ENCODE measurements around the gene CEP112.

CEP112 gene

DNA sequence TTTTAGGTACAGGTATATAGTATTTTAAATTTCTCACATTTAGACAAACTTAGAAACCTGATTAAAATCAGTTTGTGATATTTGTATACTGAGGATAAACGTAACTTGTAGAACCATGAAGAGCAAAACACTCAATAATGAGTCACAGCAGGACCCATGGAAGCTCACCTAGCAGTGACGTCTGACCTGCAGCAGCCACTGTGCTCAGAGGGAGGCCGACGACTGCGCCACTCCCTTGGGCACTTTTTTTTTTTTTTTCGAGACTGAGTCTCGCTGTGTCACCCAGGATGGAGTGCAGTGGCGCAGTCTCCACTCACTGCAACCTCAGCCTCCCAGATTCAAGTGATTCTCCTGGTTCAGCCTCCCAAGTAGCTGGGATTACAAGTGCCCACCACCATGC lies 524.3 kb downstream of the CEP112 start:
- TF ChIP-seq CTCF (IDR thresholded peaks at IDR 0.05) = no peak
- no peak for TF ChIP-seq ZFX (IDR thresholded peaks at IDR 0.05; ENCODE audit: borderline replicate concordance)
- H3K27ac ChIP-seq = no peak overlapping the region

DNA sequence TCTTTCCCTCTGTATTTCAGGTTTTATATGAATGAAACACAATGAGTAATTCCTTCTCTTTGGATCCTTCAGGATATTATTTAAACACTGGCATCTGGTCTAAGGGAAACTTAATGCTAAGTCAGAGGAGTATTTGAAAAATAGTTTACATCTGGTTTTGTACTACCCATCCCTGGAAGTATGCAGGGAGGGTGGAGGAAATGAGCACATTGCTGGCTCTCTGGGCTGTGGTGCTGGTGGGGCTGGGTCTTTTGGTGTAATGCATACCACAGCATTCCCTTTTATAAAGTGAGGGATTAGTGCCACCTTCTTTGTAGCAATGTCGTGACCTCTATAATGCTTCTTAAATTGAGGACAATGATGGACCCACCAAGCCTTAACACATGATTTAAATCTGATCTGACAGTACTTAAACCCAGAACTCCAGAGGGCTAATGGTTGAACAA lies 525.0 kb downstream of the CEP112 start:
- H3K27ac ChIP-seq = no peak overlapping the region
- no peak for TF ChIP-seq ZFX (IDR thresholded peaks at IDR 0.05; ENCODE audit: borderline replicate concordance)
- no peak for TF ChIP-seq CTCF (IDR thresholded peaks at IDR 0.05)

- H3K27ac ChIP-seq = no peak overlapping the region
- TF ChIP-seq CTCF (IDR thresholded peaks at IDR 0.05) (no peak), ZFX (IDR thresholded peaks at IDR 0.05; ENCODE audit: borderline replicate concordance) (no peak)
Measured at GRCh38 chr17:65665966-65666365, 526.0 kb downstream of the CEP112 start.

DNA sequence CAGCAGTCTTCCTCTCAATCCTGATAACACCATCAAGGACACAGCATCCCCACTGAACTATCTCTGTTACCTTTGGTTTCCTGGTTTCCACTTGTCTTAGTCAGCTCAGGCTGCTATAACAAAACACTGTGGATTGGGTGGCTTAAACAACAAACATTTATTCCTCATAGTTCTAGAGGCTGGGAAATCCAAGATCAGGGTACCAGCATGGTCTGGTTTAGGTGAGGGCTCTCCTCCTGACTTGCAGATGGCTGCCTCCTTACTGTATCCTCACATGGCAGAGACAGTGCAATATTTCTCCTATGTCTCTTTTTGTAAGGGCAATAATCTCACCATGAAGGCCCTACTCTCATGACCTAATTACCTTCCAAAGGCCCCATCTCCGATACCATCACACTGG lies 527.2 kb downstream of the CEP112 start:
- no peak for TF ChIP-seq CTCF (IDR thresholded peaks at IDR 0.05)
- TF ChIP-seq ZFX (IDR thresholded peaks at IDR 0.05; ENCODE audit: borderline replicate concordance) = no peak
- no peak overlapping the region for H3K27ac ChIP-seq

- no peak overlapping the region for H3K27ac ChIP-seq
- TF ChIP-seq ZFX (IDR thresholded peaks at IDR 0.05; ENCODE audit: borderline replicate concordance) (no peak), CTCF (IDR thresholded peaks at IDR 0.05) (no peak)
Measured at GRCh38 chr17:65664266-65664665, 527.7 kb downstream of the CEP112 start.

DNA sequence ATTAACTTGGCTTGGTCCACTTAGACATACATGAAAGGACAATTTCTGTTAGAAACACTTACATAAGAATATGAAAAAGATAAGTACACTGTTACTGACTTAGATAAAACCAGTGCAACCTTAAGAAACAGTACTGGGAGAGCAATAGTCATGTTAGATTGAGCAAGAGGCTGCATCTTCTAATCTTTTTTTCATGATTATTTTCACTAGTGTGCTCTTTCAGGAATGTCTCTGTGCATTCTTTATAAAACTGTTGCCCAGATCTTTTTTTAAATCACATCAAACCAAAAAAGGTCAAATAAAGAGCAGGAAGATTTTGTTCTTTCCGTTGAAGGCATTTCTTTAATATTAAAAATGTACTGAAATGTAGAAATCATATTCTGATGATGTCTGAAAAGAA lies 529.7 kb downstream of the CEP112 start:
- TF ChIP-seq CTCF (IDR thresholded peaks at IDR 0.05) (no peak), ZFX (IDR thresholded peaks at IDR 0.05; ENCODE audit: borderline replicate concordance) (no peak)
- H3K27ac ChIP-seq = no peak overlapping the region

DNA sequence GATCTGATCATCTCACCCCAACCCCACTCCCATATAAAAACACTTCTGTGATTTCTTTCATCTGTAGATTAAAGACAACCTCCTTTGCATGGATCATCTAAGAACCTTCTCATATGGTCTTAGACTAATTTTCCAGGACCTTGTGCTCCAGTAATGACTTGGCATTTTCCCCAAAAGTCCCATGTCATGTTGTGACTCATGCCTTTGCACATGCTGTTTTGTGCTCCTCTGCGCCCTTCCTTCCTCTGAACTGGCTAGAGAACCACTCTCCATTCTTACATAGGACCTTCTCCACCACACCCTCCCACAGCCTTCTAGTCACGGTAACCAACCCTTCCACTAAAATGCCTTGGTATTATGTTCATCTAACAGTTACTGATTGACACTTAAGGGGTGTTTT lies 531.0 kb downstream of the CEP112 start:
- no peak overlapping the region for H3K27ac ChIP-seq
- TF ChIP-seq ZFX (IDR thresholded peaks at IDR 0.05; ENCODE audit: borderline replicate concordance) = no peak
- TF ChIP-seq CTCF (IDR thresholded peaks at IDR 0.05) = no peak
